GM18951 (cell line): ENCODE measurements around the gene FBXO8.

ENCODE experiments used
- POLR2A ChIP-seq: IDR thresholded peaks from 4 replicates; pipeline ENCODE4 v1.6.1; 2011; ENCODE audit warnings: mild to moderate bottlenecking; ENCODE audit not compliant: insufficient read length, insufficient read depth; ENCODE audit errors: extremely low read depth
- in situ Hi-C: fragments of 300-500 bp; cut with MboI; formaldehyde crosslinking; loops from one replicate; pipeline ENCODE4 v1.12.0; 2022; ENCODE audit warnings: low sequenced_read_pairs, mixed read lengths, inconsistent platforms; ENCODE audit not compliant: unreplicated experiment

Gene FBXO8

GRCh38 chr4:174204164-174204831 is 79.2 kb downstream of the FBXO8 start:
- in situ Hi-C loops = no loop called here
- no peak for TF ChIP-seq POLR2A

DNA sequence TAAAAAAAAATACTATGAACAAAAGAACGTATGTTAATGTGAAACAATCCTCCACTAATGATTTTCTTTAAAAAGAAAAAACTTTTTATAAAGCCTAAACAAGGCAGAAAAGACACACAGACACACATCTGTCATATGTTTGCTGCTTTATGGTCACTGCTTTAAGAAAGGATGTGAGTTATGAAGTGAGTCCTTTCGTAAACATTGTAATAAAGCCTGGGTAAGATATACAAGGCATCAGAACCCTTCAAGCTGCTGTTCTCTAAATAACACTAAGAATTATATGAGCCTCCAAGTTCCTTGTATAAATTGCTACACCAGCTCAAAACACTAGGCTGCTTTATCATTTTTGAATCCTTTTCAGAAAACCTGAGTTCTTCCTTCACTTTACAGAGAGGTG is 81.6 kb downstream of the FBXO8 start:
- no peak for TF ChIP-seq POLR2A
- in situ Hi-C loops = no loop called here

DNA sequence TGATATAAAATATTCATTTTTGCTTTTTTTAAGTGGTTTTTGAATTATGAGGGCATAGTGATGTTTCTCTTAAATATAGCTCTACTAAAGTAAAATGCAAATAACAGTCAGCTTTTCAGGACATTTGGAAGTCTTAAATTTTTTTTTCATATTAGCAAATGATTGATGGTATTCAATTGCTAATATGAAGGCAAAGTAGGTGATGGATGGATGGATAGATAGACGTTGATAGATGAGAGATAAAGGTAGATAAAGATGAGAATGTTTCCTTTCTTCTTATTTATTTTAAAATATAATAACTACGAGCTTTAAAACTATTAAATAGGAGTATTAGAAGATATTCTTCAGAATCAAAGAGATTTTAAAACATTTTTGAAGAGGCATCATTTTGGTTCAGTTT is 83.7 kb downstream of the FBXO8 start:
- no peak for TF ChIP-seq POLR2A
- in situ Hi-C loops = no loop called here

DNA sequence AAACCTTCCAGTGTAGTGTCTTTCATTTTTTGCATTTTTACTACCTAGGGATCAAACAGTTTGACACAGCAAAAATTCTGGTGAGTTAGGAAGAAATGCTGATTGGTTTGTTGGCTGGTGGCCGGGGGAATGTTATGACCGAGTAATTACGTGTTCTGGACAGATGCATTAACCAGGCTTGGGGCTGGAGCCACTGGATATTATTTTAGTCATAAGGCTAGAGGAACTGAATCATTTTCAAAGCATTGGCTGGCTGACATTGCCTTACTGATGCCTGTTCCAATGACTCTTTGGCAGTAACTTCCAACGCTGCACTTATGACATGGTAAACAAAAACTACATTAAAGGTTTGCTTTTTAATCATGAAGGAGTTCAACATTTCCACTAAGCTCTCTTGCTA is 84.6 kb downstream of the FBXO8 start:
- in situ Hi-C loops = no loop called here
- no peak for TF ChIP-seq POLR2A

- no peak for TF ChIP-seq POLR2A
- in situ Hi-C loops = no loop called here
These were observed 85.1 kb downstream of the FBXO8 start for GRCh38 chr4:174198396-174198795.

- no peak for TF ChIP-seq POLR2A
- in situ Hi-C loops = no loop called here
These were observed 89.8 kb downstream of the FBXO8 start for GRCh38 chr4:174193438-174194374.

- in situ Hi-C loops = no loop called here
- no peak for TF ChIP-seq POLR2A
These were observed 90.5 kb downstream of the FBXO8 start for GRCh38 chr4:174192943-174193342.

DNA sequence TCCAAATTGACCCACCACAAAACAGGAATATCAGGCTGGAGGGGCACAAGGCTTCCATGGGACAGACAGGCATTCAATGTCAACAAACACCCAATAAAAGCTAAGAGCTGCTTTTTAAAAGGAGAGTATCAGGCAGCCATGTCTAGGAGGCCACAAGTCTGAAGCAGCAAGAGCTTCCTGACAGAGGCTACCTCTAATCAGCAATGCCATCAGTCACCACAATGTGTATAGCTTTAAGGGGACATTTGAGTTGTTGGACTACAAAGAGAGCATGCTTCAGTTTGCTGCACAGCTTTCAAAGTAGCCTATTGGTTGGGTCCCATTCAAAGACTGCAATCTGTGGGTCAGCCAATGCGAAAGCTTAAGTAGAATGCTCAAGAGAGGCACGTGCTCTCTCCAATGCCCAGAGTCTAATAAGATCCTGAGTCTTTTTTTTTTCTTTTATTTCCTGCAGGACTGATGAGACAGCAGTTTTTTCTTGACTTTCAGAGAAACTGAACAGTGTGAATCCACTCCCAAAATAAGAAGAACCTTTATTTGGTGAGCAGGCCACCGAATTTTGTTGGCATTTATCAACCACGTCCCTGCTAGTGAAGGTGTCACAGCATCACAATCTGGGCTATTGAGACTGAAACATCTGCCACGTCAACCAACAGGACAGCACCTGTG is 92.5 kb downstream of the FBXO8 start:
- in situ Hi-C loops = no loop called here

GRCh38 chr4:174189392-174190015 is 94.0 kb downstream of the FBXO8 start:
- no peak for TF ChIP-seq POLR2A
- in situ Hi-C loops = no loop called here

More for the DNA sequence above, 92.5 kb downstream of the FBXO8 start:
- no peak for TF ChIP-seq POLR2A
